Colonic mucosa (tissue), 4 donors: ENCODE data around the gene MED15. TPM values are rescaled to one million over a fixed set of nuclear protein-coding genes. Genes with fewer than 3 reads are reported as not detected.

Source experiments
- DNase-seq: peaks from one replicate; pipeline ENCODE4 v3.0.0-alpha.2; 2020
- H3K27ac ChIP-seq: fragments of 200-600 bp; one replicate; pipeline ENCODE4 v1.8.0; 2021
- H3K27me3 ChIP-seq: fragments of 200-600 bp; one replicate; pipeline ENCODE4 v1.8.0; 2021
- H3K36me3 ChIP-seq: fragments of 200-600 bp; one replicate; pipeline ENCODE4 v1.8.0; 2021
- H3K4me1 ChIP-seq: fragments of 200-600 bp; one replicate; pipeline ENCODE4 v1.8.0; 2021; ENCODE audit warnings: mild to moderate bottlenecking
- H3K4me3 ChIP-seq: fragments of 200-600 bp; one replicate; pipeline ENCODE4 v1.8.0; 2021
- H3K9ac ChIP-seq, 2 donors: one replicate each; pipeline ENCODE4 v1.7.0; 2013; ENCODE audit warnings: control low read depth in 2 of 2, low read depth in 2 of 2, low read length in 2 of 2
- H3K9me3 ChIP-seq: fragments of 200-600 bp; one replicate; pipeline ENCODE4 v1.8.0; 2021
- CTCF ChIP-seq: fragments of 200-600 bp; IDR thresholded peaks from one replicate; pipeline ENCODE4 v1.8.0; 2022; ENCODE audit warnings: antibody characterized with exemption, mild to moderate bottlenecking
- intact Hi-C: fragments of 100-400 bp; cut with DNase I; formaldehyde crosslinking; loops from one replicate; pipeline ENCODE4 v1.14.1; 2022
- total RNA-seq, 2 donors: library from RNA; stranded (reverse); fragmentation: NEBNext Ultra II Directional in 1 of 2; extraction: Animal tissue kit (Norgen Biotek cat#: 25700) in 1 of 2; gene quantifications; one replicate each; pipeline ENCODE4 v1.2.1, GENCODE V29; 2021
- donor health status: healthy.
- donor health status: DM: no; HTN: no; CAD: no.
- donor health status: DM: no; HTN: no; CAD: no.

MED15 gene
- total RNA-seq, 2 donors from 2014 or later = 93.1 to 102 TPM

GRCh38 chr22:20580611-20581502, 73.4 kb downstream of the MED15 start:
- intact Hi-C loops = no loop called here
- Histone ChIP-seq H3K4me1 (no peaks in the 10 kb centered on the region), H3K27ac (no peak overlapping the region), H3K9me3 (no peaks in the 10 kb centered on the region), H3K27me3 (no peaks in the 10 kb centered on the region), H3K36me3 (peaks cover 34% of the 10 kb centered on the region), H3K4me3 (no peak overlapping the region), H3K9ac (no peak overlapping the region)
- no peak for TF ChIP-seq CTCF
- no peak for DNase-seq

GRCh38 chr22:20581503-20582170, 74.2 kb downstream of the MED15 start:
- no peak for TF ChIP-seq CTCF
- H3K9ac ChIP-seq = no peak overlapping the region
- no peaks in the 10 kb centered on the region for H3K9me3 ChIP-seq
- no peak overlapping the region for H3K27ac ChIP-seq
- intact Hi-C loops = no loop called here
- no peaks in the 10 kb centered on the region for H3K27me3 ChIP-seq
- no peak overlapping the region for H3K4me3 ChIP-seq
- no peaks in the 10 kb centered on the region for H3K4me1 ChIP-seq
- peaks cover 29% of the 10 kb centered on the region for H3K36me3 ChIP-seq
- DNase-seq = no peak

GRCh38 chr22:20582171-20582511, 74.7 kb downstream of the MED15 start:
- no peaks in the 10 kb centered on the region for H3K4me1 ChIP-seq
- intact Hi-C loops = no loop called here
- no peak for DNase-seq
- H3K27ac ChIP-seq = no peak overlapping the region
- TF ChIP-seq CTCF = no peak
- H3K27me3 ChIP-seq = no peaks in the 10 kb centered on the region
- no peaks in the 10 kb centered on the region for H3K9me3 ChIP-seq
- no peak overlapping the region for H3K9ac ChIP-seq
- no peak overlapping the region for H3K4me3 ChIP-seq
- H3K36me3 ChIP-seq = peaks cover 29% of the 10 kb centered on the region

- Histone ChIP-seq H3K36me3 (peaks cover 29% of the 10 kb centered on the region), H3K27ac (no peak overlapping the region)
- DNase-seq = no peak
These were observed 75.3 kb downstream of the MED15 start for GRCh38 chr22:20582520-20583361.

More at GRCh38 chr22:20582520-20583361, 75.3 kb downstream of the MED15 start:
- Histone ChIP-seq H3K4me3 (no peak overlapping the region), H3K4me1 (no peaks in the 10 kb centered on the region), H3K9me3 (no peaks in the 10 kb centered on the region), H3K9ac (no peak overlapping the region), H3K27me3 (no peaks in the 10 kb centered on the region)
- intact Hi-C loops = no loop called here
- TF ChIP-seq CTCF = no peak
